C4-2B (cell line): Measurements from ENCODE around the gene TIMD4.

Experiments
- ZFX ChIP-seq: fragments of 450-650 bp; IDR thresholded peaks from 2 replicates; pipeline ENCODE4 v1.6.1; 2017
- TF ChIP-seq, protein P1 (sequence below): fragments of 450-650 bp; conservative IDR thresholded peaks from 2 replicates; pipeline ENCODE4 v1.5.1; 2017; ENCODE audit warnings: mild to moderate bottlenecking

DNA sequence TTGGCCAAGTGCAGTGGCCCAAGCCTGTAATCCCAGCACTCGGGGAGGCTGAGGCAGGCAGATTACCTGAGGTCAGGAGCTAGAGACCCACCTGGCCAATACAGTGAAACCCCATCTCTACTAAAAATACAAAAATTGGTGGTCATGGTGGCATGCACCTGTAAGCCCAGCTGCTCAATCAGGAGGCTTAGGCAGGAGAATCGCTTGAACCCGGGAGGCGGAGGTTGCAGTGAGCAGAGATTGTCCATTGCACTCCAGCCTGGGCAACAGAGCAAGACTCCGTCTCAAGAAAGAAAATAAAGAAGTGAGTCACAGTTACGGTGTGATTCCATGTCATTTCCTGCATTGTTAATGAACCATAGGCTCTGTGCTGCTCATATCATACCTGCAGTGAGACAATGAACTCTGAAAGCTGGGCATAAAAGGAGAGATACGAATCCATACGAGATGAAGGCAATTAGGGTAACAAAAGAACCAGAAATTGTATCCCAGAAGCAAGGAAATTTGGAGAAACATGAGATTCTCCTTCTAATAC, 44.6 kb downstream of the TIMD4 start:
- TF ChIP-seq, protein P1, sequence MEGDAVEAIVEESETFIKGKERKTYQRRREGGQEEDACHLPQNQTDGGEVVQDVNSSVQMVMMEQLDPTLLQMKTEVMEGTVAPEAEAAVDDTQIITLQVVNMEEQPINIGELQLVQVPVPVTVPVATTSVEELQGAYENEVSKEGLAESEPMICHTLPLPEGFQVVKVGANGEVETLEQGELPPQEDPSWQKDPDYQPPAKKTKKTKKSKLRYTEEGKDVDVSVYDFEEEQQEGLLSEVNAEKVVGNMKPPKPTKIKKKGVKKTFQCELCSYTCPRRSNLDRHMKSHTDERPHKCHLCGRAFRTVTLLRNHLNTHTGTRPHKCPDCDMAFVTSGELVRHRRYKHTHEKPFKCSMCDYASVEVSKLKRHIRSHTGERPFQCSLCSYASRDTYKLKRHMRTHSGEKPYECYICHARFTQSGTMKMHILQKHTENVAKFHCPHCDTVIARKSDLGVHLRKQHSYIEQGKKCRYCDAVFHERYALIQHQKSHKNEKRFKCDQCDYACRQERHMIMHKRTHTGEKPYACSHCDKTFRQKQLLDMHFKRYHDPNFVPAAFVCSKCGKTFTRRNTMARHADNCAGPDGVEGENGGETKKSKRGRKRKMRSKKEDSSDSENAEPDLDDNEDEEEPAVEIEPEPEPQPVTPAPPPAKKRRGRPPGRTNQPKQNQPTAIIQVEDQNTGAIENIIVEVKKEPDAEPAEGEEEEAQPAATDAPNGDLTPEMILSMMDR: no peak
- no peak for TF ChIP-seq ZFX
